NCI-H524 (cell line): ENCODE data around the gene TOP3A.

Experiments used
- DNase-seq, 2 experiments: peaks; one replicate each; lab custom pipeline; 2025; lab: John Stamatoyannopoulos, UW

The TOP3A gene

GRCh38 chr17:18280249-18280648, 34.5 kb downstream of the TOP3A start:
- no peak for DNase-seq

- DNase-seq, result no peak
Observed at GRCh38 chr17:18278867-18279266, 35.9 kb downstream of the TOP3A start.

GRCh38 chr17:18277076-18277475, 37.7 kb downstream of the TOP3A start:
- DNase-seq, result no peak

GRCh38 chr17:18270046-18270931, 44.5 kb downstream of the TOP3A start:
- no peak for DNase-seq

- no peak for DNase-seq
Observed at GRCh38 chr17:18267927-18268711, 46.7 kb downstream of the TOP3A start.

GRCh38 chr17:18267366-18267765, 47.4 kb downstream of the TOP3A start:
- no peak for DNase-seq

- DNase-seq, result no peak
Observed at GRCh38 chr17:18263885-18264682, 50.7 kb downstream of the TOP3A start.

- no peak for DNase-seq
Observed at GRCh38 chr17:18262641-18263040, 52.2 kb downstream of the TOP3A start.

GRCh38 chr17:18262111-18262510, 52.7 kb downstream of the TOP3A start:
- DNase-seq, result no peak

- DNase-seq, result no peak
Observed at GRCh38 chr17:18261659-18262058, 53.1 kb downstream of the TOP3A start.

GRCh38 chr17:18261146-18261515, 53.7 kb downstream of the TOP3A start:
- no peak for DNase-seq

- peak; percentile 74 to 90 for DNase-seq
Observed at GRCh38 chr17:18260332-18261145, 54.3 kb downstream of the TOP3A start, which contains the start of gene MIEF2. Gene MIEF2, plus strand, starts transcription at chr17:18260662. Its CDS starts 2,059 bp downstream, at chr17:18262721.

- DNase-seq, result no peak
Observed at GRCh38 chr17:18259621-18260331, 55.0 kb downstream of the TOP3A start.

- DNase-seq, result no peak
Observed at GRCh38 chr17:18258356-18259038, 56.3 kb downstream of the TOP3A start, which contains the start of gene FLII. Gene FLII, minus strand, starts transcription at chr17:18258738. Its CDS starts 48 bp downstream, at chr17:18258690.

GRCh38 chr17:18257982-18258355, 56.8 kb downstream of the TOP3A start:
- peak in 1 of 2 experiments; percentile 46 for DNase-seq

- DNase-seq, result no peak
Observed at GRCh38 chr17:18257268-18257981, 57.4 kb downstream of the TOP3A start.

- DNase-seq, result no peak
Observed at GRCh38 chr17:18256776-18257175, 58.0 kb downstream of the TOP3A start.

GRCh38 chr17:18256351-18256750, 58.4 kb downstream of the TOP3A start:
- no peak for DNase-seq
